ENCODE measurements around the gene PRIMA1.

The PRIMA1 gene

GRCh38 chr14:93793555-93794324 is 5.5 kb upstream of the PRIMA1 start:
- DNase-seq = no peak

GRCh38 chr14:93792391-93792790 is 4.1 kb upstream of the PRIMA1 start:
- DNase-seq = no peak

DNA sequence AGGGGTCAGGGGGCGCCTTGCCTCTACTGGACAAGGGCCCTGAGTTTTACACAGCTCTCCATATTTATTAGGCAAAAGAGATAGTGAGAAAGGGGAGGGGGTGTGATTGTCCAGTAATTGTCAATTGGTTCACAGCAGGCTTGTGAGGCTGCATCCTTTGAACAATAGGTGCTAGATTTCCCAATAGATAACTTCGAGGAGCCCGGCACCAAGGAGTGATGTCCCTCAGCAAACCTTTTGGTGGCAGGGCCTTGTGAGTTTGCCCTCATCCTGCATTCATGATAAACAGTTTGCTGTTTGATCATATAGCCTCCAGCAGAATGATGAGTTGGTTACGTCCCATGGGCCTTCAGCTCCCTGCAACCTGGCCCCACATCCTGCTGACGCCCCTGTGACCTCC is 2.7 kb upstream of the PRIMA1 start:
- no peak for DNase-seq

GRCh38 chr14:93789228-93790130 is 1.2 kb upstream of the PRIMA1 start:
- DNase-seq = no peak

GRCh38 chr14:93788543-93789227 is 400 bp upstream of the PRIMA1 start:
- DNase-seq = no peak

- DNase-seq = no peak
Observed at GRCh38 chr14:93787465-93788292, 606 bp downstream of the PRIMA1 start.

DNA sequence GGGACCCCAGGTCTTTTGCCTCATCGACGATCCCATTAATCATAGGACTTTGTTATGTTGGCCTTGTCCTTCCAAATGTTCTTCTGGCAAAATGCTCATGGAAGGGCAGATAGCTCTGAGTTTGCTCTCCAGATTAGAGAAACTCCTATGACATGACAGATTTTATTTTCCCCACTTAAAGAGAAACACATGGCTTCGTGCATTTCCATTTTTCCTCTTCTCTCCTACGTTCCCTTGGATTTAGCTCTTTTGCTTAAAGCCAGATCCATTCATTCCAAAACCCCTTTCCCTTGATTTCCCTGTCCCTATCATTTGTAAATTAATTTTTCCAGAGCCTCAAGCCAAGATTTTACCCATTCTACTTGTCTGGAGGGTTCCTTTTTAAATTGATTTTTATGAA is 2.9 kb downstream of the PRIMA1 start:
- DNase-seq = no peak

DNA sequence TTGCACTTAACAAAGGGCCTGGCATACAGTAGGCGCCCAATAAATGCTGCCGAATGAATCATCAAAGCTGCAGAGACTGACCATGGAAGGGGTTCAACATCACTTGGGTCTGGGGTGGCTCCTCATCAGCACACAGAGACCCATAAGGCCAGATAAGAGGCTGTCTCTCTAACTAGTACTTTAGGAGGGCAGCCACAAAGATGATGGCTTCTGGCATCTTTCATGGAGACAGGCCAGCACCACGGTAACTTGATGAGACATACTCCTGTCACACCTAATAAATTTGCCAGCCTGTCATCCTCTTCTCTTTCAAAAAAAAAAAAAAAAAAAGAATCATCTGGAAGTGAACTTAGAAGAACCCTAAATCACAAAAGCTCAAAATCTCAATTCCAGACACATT is 3.4 kb downstream of the PRIMA1 start:
- DNase-seq = no peak

DNA sequence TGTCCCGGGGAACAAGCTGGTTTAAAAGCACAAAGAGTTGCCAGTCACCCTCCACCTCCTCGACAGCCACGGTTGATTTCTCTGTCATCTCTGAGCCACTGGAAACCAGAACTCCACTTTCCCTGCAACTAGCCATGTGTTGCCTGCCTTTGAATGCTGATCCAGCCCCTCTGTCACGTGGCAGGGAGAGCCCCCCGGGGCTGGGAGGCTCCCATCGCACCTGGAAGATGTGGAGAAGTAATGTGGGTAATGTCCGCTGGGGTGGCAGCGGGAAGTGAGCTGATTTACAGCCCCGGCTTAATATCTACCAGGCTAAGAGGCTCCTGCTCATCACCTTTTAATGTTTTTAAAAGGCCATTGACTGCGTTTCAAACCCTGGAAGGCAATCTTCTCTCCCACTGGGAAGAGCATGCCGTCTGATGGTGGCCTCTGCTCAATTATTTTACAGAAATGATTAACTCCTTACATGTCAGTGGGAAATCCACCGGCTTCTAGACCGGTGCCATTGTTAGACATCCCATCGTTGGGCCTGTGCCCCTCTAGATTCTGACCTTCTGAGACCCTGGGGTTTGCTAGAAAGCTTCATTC is 7.4 kb downstream of the PRIMA1 start:
- DNase-seq = no peak

DNA sequence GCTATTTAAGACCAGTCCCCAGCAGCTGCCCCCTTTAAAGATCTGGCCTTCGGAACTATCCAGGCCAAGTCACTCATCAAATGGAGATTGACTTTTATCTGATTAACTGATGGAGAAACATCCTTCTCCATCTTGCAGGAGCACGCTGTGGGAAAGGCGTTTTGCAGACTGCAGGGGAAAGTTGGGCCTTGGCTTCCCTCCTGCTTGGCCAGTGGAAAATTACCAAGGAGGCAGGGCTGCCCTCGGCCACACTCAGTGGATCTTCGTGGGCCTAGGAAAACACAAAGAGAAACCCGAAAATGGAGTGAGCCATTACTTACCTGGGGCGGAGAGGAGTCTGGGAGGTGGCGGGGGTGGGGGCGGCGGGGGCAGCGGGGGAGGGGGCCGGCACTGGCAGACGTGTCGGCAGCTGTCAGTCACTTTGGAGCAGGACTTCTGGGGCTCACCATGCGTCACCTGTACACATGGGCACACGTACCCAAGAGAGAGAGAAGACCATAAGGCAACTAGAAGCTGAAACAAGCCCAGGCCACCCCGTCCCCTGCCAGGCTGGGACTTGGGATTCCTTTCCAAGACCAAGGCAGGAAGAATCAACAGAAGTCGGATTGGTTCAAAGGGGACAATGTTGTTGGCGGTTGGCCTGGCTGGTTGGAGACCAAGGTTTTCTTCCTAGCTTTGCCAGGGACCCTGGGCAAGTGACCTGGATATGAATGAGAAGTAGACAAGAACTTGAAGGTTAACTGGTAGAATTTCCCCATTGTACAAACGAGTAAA is 9.2 kb downstream of the PRIMA1 start:
- DNase-seq = no peak

DNA sequence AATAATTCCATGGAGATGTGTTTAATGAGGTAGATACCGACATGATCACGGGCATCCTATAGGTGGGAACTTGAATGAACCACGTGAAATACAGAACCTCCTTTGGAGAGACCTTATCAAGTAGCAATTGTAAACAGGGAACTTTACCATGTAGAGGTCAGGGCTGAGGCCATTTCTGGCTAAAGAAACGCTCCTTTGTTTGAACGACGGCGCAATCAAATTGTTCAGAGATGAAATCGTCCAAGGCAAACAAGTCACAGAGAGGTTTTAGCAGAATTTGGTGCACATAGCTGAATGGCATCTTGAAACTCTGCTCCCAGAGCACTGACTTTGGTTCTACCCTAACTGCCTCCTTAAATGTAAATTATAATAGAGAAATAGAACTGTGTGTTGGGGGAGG is 9.8 kb downstream of the PRIMA1 start:
- no peak for DNase-seq

- no peak for DNase-seq
Observed at GRCh38 chr14:93775744-93776143, 12.5 kb downstream of the PRIMA1 start.

DNA sequence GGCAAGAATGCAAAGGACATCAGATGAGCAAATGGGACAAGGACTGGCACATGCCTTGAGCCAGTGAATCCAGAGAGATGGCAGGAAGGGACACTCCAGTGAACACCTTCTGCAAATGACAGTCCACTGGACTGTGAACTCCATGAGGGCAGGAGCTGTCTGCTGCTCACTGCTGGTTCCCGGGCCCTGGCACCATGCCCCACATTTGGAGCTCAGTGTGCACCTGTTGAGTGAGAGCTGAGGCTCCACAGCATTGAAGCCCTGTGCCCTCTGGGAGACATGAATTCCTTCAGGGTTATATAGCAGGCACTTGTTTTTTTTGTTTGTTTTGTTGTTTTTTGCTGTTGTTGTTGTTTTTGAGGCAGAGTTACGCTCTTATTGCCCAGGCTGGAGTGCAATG is 13.1 kb downstream of the PRIMA1 start:
- no peak for DNase-seq

GRCh38 chr14:93772263-93772662 is 16.0 kb downstream of the PRIMA1 start:
- DNase-seq = no peak

- DNase-seq = no peak
Observed at GRCh38 chr14:93765970-93766369, 22.3 kb downstream of the PRIMA1 start.

- DNase-seq = peak; percentile 41
Observed at GRCh38 chr14:93765155-93765554, 23.1 kb downstream of the PRIMA1 start.

DNA sequence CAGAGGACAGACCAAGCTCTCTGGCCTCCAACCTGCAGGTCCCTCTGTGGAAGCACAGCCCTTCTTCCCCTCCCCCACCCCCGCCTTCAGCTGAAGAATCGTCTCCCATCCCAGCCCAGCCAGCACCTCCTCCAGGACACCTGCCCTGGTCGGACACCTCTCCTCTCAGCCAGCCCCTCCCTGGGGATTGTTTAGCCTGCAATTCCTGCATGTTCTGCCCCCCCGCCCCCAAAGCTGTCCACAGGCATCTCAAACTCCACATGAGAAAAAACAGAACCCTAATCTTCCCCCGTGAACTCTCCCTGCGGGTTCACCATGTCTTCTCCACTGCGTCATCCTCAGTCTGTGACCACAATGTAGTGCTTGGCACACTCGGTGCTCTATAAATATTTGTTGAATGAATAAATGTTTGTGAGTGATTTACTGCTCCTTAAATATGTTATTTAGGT is 24.1 kb downstream of the PRIMA1 start:
- no peak for DNase-seq

DNA sequence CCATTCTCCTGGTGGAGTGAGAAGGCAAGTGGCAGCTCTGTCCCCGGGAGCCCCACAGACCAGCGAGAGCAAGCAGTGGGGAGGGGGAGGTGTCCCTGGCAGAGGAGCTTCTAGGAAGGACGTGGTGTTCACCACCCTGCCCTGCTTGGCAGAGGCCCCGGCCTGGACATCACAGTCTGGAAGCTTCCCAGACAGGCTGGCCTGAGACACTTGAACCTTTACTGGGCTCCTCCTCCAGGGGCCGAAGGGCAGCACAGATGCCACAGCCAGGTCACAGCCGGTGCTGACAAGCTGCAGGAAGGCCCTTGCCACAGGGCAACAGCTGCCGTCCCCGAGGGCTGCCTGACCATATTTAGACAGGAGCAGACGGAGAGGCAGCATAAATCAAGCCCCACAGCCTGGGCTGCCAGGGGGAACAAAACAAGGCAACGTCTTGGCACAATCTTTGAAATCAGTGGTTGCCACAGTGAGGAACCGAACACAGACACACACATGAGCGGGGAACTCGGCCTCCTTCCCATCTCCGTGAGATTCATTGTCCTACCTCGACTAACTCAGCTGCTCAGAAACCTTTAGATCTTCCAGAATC is 28.5 kb downstream of the PRIMA1 start:
- no peak for DNase-seq

GRCh38 chr14:93757206-93757605 is 31.1 kb downstream of the PRIMA1 start:
- DNase-seq = no peak

- DNase-seq = no peak
Observed at GRCh38 chr14:93753647-93754046, 34.6 kb downstream of the PRIMA1 start.

GRCh38 chr14:93752980-93753561 is 35.2 kb downstream of the PRIMA1 start:
- no peak for DNase-seq
